Mesendoderm (in vitro differentiated cells): ENCODE data around the gene LRBA.

Experiments used
- DNase-seq: peaks from one replicate; pipeline ENCODE4 v3.0.0; 2013
- H2AK5ac ChIP-seq: 2 replicates; pipeline ENCODE4 v1.6.1; 2013; ENCODE audit warnings: low read length, inconsistent platforms
- H2BK120ac ChIP-seq: 2 replicates; pipeline ENCODE4 v1.6.1; 2013; ENCODE audit warnings: low read depth, mild to moderate bottlenecking, low read length, moderate library complexity, mixed read lengths
- H2BK15ac ChIP-seq: replicated peaks from 2 replicates; pipeline ENCODE4 v1.6.1; 2013; ENCODE audit warnings: low read depth, mild to moderate bottlenecking, moderate library complexity
- H2BK5ac ChIP-seq: 2 replicates; pipeline ENCODE4 v1.6.1; 2013; ENCODE audit warnings: low read length, inconsistent platforms
- H3K18ac ChIP-seq: 2 replicates; pipeline ENCODE4 v1.6.1; 2013; ENCODE audit warnings: mild to moderate bottlenecking, low read length, mixed read lengths
- H3K23ac ChIP-seq: one replicate; pipeline ENCODE4 v1.6.1; 2013; ENCODE audit warnings: low read length
- H3K27ac ChIP-seq: 2 replicates; pipeline ENCODE4 v1.5.1; 2013; ENCODE audit warnings: low read depth, mild to moderate bottlenecking, inconsistent platforms, low read length, moderate library complexity
- H3K27me3 ChIP-seq: 2 replicates; pipeline ENCODE4 v1.6.1; 2013; ENCODE audit warnings: low read length, control low read depth, mild to moderate bottlenecking, inconsistent platforms; ENCODE audit not compliant: insufficient read depth, poor library complexity
- H3K36me3 ChIP-seq: 2 replicates; pipeline ENCODE4 v1.6.1; 2013; ENCODE audit warnings: low read length, inconsistent platforms; ENCODE audit not compliant: control insufficient read depth, insufficient read depth
- H3K4ac ChIP-seq: one replicate; pipeline ENCODE4 v1.6.1; 2013; ENCODE audit warnings: low read depth, mild to moderate bottlenecking, low read length, moderate library complexity
- H3K4me1 ChIP-seq: 2 replicates; pipeline ENCODE4 v1.6.1; 2013; ENCODE audit warnings: low read depth, low read length, inconsistent platforms; ENCODE audit not compliant: control insufficient read depth
- H3K4me2 ChIP-seq: 2 replicates; pipeline ENCODE4 v1.6.1; 2013; ENCODE audit warnings: low read length
- H3K4me3 ChIP-seq: 2 replicates; pipeline ENCODE4 v1.5.1; 2013; ENCODE audit warnings: mild to moderate bottlenecking, low read length
- H3K56ac ChIP-seq: one replicate; pipeline ENCODE4 v1.6.1; 2013; ENCODE audit warnings: low read length
- H3K79me1 ChIP-seq: 2 replicates; pipeline ENCODE4 v1.6.1; 2013; ENCODE audit warnings: low read length, inconsistent platforms
- H3K79me2 ChIP-seq: 2 replicates; pipeline ENCODE4 v1.6.1; 2013; ENCODE audit warnings: mild to moderate bottlenecking, low read length; ENCODE audit not compliant: control insufficient read depth, insufficient read depth
- H3K9ac ChIP-seq: 2 replicates; pipeline ENCODE4 v1.6.1; 2013; ENCODE audit warnings: low read length, inconsistent platforms
- H4K5ac ChIP-seq: one replicate; pipeline ENCODE4 v1.6.1; 2013; ENCODE audit warnings: low read length
- H4K8ac ChIP-seq: one replicate; pipeline ENCODE4 v1.6.1; 2013; ENCODE audit warnings: low read depth, mild to moderate bottlenecking, control low read depth, low read length, moderate library complexity
- WGBS: extraction: QIAGEN DNeasy Blood & Tissue Kit; methylation state at CpG from one replicate; pipeline ENCODE4 v1.1.7; 2013; ENCODE audit warnings: low lambda C conversion rate, missing lambda C conversion rate; ENCODE audit not compliant: insufficient coverage; ENCODE audit errors: extremely low coverage; 5-methylcytosine and 5-hydroxymethylcytosine counted together

Gene LRBA

DNA sequence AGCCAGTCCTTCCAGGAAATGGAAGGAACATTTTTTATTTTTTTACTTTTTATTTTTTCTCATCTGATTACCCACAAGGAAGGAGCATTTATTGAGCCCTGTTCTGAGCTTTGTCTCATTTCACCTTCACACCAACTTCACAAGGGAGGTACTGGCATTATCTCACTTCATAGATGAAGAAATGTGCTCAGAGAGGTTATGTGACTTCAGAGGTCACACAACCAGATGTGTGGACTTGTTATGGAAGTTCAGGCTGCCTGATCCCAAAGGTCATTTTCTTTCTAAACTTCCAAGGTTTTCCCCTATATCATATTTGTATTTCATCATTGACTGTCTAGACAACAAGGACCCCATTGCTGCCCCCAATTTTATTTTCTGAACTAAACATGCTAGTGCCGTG, 776.5 kb downstream of the LRBA start:
- no peaks in the 10 kb centered on the region for H3K79me2 ChIP-seq
- no peak overlapping the region for H4K8ac ChIP-seq
- no peak overlapping the region for H3K23ac ChIP-seq
- H2BK15ac ChIP-seq, result no peak overlapping the region
- no CpG with 5 or more reads among the region's 1 CpG for WGBS
- H3K27ac ChIP-seq, result no peak overlapping the region
- no peak overlapping the region for H3K4me3 ChIP-seq
- no peaks in the 10 kb centered on the region for H3K36me3 ChIP-seq
- no peak for DNase-seq
- no peaks in the 10 kb centered on the region for H3K4me1 ChIP-seq
- no peak overlapping the region for H4K5ac ChIP-seq
- H3K9ac ChIP-seq, result no peak overlapping the region
- H3K4me2 ChIP-seq, result no peak overlapping the region
- no peaks in the 10 kb centered on the region for H3K79me1 ChIP-seq
- H3K56ac ChIP-seq, result no peak overlapping the region
- no peak overlapping the region for H2BK120ac ChIP-seq
- no peaks in the 10 kb centered on the region for H3K27me3 ChIP-seq
- no peak overlapping the region for H3K4ac ChIP-seq
- H3K18ac ChIP-seq, result no peak overlapping the region
- no peak overlapping the region for H2AK5ac ChIP-seq
- H2BK5ac ChIP-seq, result no peak overlapping the region

DNA sequence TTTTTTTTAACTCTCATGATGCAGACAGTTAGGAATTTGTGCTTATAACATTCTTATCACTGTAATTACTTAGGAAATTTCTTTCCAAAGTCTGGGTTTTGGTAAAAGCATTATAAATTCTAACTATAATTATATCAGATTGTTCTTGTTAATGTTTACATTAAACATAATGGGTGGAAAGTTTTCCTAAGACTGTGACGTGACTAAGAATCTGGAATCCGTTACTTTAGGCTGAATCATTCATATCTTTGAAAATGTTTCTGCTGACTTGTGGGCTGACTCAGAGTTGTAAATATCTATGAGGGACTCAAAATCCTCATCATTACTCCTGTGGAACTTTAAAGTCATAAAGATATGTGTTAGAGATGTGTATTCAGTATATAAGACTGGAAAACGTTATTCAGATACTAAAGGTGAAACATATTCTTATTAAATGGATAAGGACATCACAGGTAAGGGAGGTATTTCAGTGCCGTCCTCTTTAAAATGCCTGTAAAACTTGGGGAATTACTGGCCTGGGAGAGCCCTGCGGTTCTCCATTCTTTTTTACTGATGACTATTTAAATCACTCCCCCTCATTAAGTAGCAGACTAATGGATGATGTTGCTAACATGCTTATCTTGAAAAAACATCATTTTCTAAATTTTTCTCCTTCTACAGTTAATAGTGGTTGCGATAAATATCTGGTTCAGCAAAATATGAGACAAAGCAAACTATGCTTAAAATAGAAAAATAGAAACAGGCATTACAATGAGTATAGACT, 777.8 kb downstream of the LRBA start:
- Histone ChIP-seq H3K23ac (no peak overlapping the region), H3K79me2 (no peaks in the 10 kb centered on the region), H2BK15ac (no peak overlapping the region), H3K4me2 (no peak overlapping the region), H3K27ac (no peak overlapping the region), H2BK5ac (no peak overlapping the region), H2BK120ac (no peak overlapping the region), H3K56ac (no peak overlapping the region), H3K9ac (no peak overlapping the region), H3K4me3 (no peak overlapping the region), H3K36me3 (no peaks in the 10 kb centered on the region), H3K4ac (no peak overlapping the region), H3K27me3 (no peaks in the 10 kb centered on the region), H3K79me1 (no peaks in the 10 kb centered on the region), H3K18ac (no peak overlapping the region), H4K5ac (no peak overlapping the region), H2AK5ac (no peak overlapping the region), H4K8ac (no peak overlapping the region), H3K4me1 (no peaks in the 10 kb centered on the region)
- WGBS, result no CpG with 5 or more reads among the region's 6 CpGs
- DNase-seq, result no peak

DNA sequence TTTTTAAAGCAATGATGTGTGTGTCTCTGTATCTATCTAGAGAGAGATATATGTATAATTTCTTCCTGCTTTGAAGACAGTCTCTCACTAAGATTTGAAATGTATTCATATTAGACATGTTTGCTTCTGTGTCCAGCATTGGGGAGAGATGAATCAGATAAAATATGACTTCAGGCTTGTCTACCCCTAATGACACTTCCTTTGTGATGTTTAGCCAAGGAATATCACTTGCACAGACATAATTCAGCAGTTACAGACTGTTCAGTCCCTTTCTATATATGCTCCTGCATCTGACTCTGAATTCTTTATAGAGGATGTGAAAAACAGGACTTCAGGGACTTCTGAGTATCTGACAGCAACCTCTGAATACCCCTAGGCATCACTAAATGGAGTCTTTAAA, 778.5 kb downstream of the LRBA start:
- no peak overlapping the region for H2AK5ac ChIP-seq
- H4K8ac ChIP-seq, result no peak overlapping the region
- no peak overlapping the region for H3K4ac ChIP-seq
- H3K23ac ChIP-seq, result no peak overlapping the region
- H3K79me1 ChIP-seq, result no peaks in the 10 kb centered on the region
- H3K9ac ChIP-seq, result no peak overlapping the region
- no peaks in the 10 kb centered on the region for H3K27me3 ChIP-seq
- no peak overlapping the region for H3K18ac ChIP-seq
- no peak overlapping the region for H3K4me2 ChIP-seq
- H4K5ac ChIP-seq, result no peak overlapping the region
- no peaks in the 10 kb centered on the region for H3K79me2 ChIP-seq
- H3K27ac ChIP-seq, result no peak overlapping the region
- no peak overlapping the region for H3K4me3 ChIP-seq
- no peak overlapping the region for H2BK120ac ChIP-seq
- DNase-seq, result no peak
- H2BK15ac ChIP-seq, result no peak overlapping the region
- H3K4me1 ChIP-seq, result no peaks in the 10 kb centered on the region
- no peaks in the 10 kb centered on the region for H3K36me3 ChIP-seq
- H3K56ac ChIP-seq, result no peak overlapping the region
- no peak overlapping the region for H2BK5ac ChIP-seq

DNA sequence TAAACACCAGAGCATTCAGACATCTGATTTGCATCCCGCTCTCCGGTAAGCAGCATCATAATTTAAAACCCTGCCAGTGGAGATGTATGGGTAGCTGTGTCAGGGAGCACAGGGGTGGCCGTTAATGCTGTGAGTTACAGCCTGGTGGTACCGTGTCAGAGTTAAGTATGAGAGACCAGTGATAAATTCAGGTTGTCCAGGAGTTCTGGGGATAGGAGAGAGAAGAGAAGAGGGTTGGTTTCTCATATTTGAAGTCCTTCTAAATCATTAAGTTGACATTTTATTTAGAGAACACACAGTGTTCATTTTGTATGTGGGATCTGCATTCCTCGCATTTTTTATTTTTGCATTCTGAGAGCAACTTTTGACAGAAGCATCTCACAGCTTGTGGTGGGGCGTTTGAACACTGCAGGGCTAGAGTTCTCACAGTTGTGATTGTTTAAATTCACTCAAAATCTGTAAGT, 779.2 kb downstream of the LRBA start:
- no peaks in the 10 kb centered on the region for H3K79me1 ChIP-seq
- no peak overlapping the region for H2BK5ac ChIP-seq
- no peaks in the 10 kb centered on the region for H3K4me1 ChIP-seq
- peak overlapping the region; percentile 56 for H2BK120ac ChIP-seq
- H3K27me3 ChIP-seq, result no peaks in the 10 kb centered on the region
- no peaks in the 10 kb centered on the region for H3K79me2 ChIP-seq
- no peak overlapping the region for H3K4ac ChIP-seq
- no peak overlapping the region for H4K8ac ChIP-seq
- H4K5ac ChIP-seq, result no peak overlapping the region
- H3K56ac ChIP-seq, result no peak overlapping the region
- WGBS, result no CpG with 5 or more reads among the region's 6 CpGs
- H2AK5ac ChIP-seq, result no peak overlapping the region
- no peak overlapping the region for H3K18ac ChIP-seq
- no peak overlapping the region for H3K23ac ChIP-seq
- no peak overlapping the region for H3K4me3 ChIP-seq
- H3K27ac ChIP-seq, result no peak overlapping the region
- no peaks in the 10 kb centered on the region for H3K36me3 ChIP-seq
- no peak overlapping the region for H2BK15ac ChIP-seq
- H3K4me2 ChIP-seq, result no peak overlapping the region
- DNase-seq, result no peak
- H3K9ac ChIP-seq, result no peak overlapping the region

DNA sequence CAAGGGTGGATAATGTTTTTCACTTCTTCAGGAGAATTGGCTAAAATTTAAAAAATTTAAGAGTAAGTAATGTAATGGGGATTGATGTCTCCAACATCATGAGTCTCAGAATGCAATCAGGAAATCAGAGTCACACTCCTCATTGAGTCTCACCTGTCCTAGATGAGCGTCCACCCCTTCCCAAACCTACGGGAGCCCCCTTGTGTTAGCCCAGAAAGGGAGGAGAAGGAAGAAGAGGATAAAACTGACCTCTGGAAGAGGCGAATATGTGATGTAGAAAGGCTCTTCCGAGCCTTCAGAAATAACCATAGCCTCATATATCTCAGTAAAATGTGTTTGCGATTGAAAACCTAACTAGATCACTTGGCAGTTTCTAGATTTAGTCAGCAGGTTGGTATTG, 779.8 kb downstream of the LRBA start:
- H3K27me3 ChIP-seq, result no peaks in the 10 kb centered on the region
- no peak overlapping the region for H2BK120ac ChIP-seq
- H4K8ac ChIP-seq, result no peak overlapping the region
- no peak overlapping the region for H3K4me2 ChIP-seq
- no peak overlapping the region for H3K56ac ChIP-seq
- no peak overlapping the region for H3K23ac ChIP-seq
- H2BK5ac ChIP-seq, result no peak overlapping the region
- no peaks in the 10 kb centered on the region for H3K36me3 ChIP-seq
- no CpG with 5 or more reads among the region's 5 CpGs for WGBS
- no peak overlapping the region for H4K5ac ChIP-seq
- DNase-seq, result peak; percentile 37
- H2BK15ac ChIP-seq, result no peak overlapping the region
- H3K79me2 ChIP-seq, result no peaks in the 10 kb centered on the region
- no peak overlapping the region for H3K18ac ChIP-seq
- H3K27ac ChIP-seq, result no peak overlapping the region
- H3K79me1 ChIP-seq, result no peaks in the 10 kb centered on the region
- H3K4ac ChIP-seq, result no peak overlapping the region
- no peak overlapping the region for H3K4me3 ChIP-seq
- H3K9ac ChIP-seq, result no peak overlapping the region
- no peaks in the 10 kb centered on the region for H3K4me1 ChIP-seq
- no peak overlapping the region for H2AK5ac ChIP-seq

DNA sequence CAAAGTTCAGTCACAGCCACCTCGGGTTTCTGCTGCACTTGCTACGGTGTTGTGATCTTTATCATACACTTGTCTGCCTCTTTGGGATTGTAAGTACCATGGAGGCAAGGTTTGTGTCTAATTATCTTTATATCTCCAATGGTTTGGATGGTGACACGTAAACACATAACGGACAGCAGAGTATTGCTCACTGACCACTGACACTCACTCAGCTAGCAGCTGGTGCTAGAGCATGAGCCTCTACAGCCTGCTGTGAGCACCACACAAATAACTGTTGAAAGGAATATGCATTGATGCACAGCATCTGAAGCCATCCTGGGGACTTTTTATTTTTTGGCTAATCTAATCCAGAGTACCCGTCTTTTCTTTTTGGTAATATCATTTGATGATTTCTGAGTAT, 780.8 kb downstream of the LRBA start:
- no peak overlapping the region for H3K56ac ChIP-seq
- H3K4me2 ChIP-seq, result no peak overlapping the region
- no peak overlapping the region for H3K4me3 ChIP-seq
- H4K5ac ChIP-seq, result no peak overlapping the region
- no peak for DNase-seq
- H3K4me1 ChIP-seq, result no peaks in the 10 kb centered on the region
- H3K79me1 ChIP-seq, result no peaks in the 10 kb centered on the region
- H2BK5ac ChIP-seq, result no peak overlapping the region
- no peak overlapping the region for H3K4ac ChIP-seq
- no peak overlapping the region for H2BK15ac ChIP-seq
- no peaks in the 10 kb centered on the region for H3K36me3 ChIP-seq
- no peak overlapping the region for H3K27ac ChIP-seq
- H3K79me2 ChIP-seq, result no peaks in the 10 kb centered on the region
- H3K18ac ChIP-seq, result no peak overlapping the region
- H2BK120ac ChIP-seq, result no peak overlapping the region
- no peak overlapping the region for H3K9ac ChIP-seq
- no peak overlapping the region for H3K23ac ChIP-seq
- WGBS, result no CpG with 5 or more reads among the region's 5 CpGs
- no peak overlapping the region for H4K8ac ChIP-seq
- no peaks in the 10 kb centered on the region for H3K27me3 ChIP-seq
- no peak overlapping the region for H2AK5ac ChIP-seq
